ENCODE results near the gene PRMT2. TPM values are rescaled to one million over a fixed set of nuclear protein-coding genes. Genes with fewer than 3 reads are reported as not detected.

PRMT2 gene
- total RNA-seq (2022; extraction: Qiagen RNA extraction): 50.3 to 58.4 TPM (median 53.8 TPM) in 5 replicates

GRCh38 chr21:46635324-46636180 is at the start of gene PRMT2:
TSS of gene PRMT2 (plus strand) at chr21:46635674. CDS start at chr21:46636952, 1,278 bp downstream.

DNA sequence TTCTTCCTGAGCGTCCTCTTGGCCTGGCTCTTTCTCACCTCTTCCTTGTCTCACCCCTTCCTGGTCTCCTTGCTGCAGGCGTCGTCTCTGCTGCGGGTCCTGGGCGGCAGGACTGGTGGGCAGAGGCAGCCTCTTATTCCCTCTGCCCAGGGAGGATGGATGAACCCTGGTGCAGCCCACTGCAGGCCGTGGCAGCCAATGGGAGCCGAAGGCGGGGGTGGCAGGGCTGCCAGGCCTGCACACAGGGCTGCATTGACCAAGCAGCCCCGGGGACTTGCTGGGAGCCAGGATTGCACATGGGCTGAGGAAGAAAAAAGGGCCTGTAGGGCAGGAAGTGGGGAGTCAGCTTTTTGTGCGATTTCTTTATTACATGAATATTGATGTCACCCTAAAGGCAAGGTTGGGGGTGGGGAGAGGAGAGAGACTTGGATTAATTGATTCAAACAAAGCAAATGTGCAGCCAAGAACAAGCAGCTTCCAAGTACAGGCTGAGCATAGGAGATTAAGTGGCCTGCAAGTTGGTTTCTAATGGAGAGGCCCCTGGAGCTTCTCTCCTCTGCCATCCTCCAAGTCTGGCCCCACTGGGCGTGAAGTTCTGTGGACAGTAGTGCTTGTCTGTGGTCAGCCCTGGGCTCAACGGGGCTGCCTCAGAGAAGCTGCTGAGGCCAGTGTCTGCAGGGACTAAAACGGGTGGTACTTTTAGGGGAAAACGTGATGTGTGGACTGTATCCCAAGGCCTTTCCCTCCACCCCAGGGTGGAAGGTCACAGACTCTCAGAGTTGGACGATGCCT is 30.3 kb upstream of the PRMT2 start, which contains the start of gene S100B:
Gene S100B, minus strand, starts transcription at position 108 of the 792 bp plus-strand sequence. CDS start 2,667 bp downstream, outside the sequence.

Other genes starting within 250 kb of the PRMT2 start
- 10.0 to 12.8 TPM (median 12.6 TPM) in 5 replicates for gene DIP2A, start 176.8 kb upstream of the PRMT2 start, total RNA-seq (2022; extraction: Qiagen RNA extraction)
- gene S100B, start 30.6 kb upstream of the PRMT2 start, total RNA-seq (2022; extraction: Qiagen RNA extraction): not detected in 5 replicates